ENCODE data around the gene PPP2R2D. TPM values are rescaled to one million over a fixed set of nuclear protein-coding genes. Genes with fewer than 3 reads are reported as not detected.

The PPP2R2D gene
- total RNA-seq: 28.0 and 32.7 TPM in 2 replicates

DNA sequence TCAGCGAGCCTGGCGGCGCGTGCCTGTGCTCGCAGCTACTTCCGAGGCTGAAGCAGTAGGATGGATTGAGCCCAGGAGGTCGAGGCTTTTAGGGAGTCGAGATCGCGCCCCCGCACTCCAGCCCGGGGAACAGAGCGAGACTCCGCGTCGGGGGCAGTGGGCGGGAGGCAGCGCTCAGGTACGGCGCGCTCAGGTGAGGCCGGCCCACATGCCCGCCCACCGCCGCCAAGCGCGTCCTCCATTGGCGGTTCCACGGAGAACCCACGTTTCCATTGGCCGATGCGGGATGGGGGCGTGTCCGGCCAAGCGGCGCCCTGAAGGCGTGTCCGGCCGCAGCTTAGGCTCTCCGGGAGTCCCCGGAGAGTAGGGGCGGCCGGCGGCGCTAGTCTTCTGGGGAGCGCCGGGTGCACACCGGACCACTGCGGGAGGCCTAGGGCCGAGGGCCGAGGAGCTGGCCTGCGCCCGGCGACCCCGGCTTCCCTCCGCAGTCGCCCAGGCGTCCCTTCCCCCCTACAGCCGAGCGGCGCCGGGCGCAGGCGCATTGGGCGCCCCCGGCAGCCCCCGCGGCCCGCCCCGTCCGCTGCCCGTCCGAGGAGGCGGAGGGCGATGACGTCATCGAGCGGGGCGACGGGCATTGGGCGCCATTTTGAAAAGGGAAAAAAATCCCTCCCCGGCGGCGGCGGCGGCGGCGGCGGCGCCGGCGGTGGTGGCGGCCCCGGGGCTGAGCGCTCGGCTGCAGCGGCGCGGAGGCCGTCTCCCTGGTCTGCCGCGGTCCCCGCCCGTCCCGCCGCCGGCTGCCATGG lies at the start of gene PPP2R2D:
Gene PPP2R2D (plus strand): TSS at position 659 of the 803 bp plus-strand sequence. CDS start 141 bp downstream, at position 800.
- intact Hi-C loops (cut with micrococcal nuclease): loop anchor here (1.0 to 2.0 kb wide), 4 partner anchors 81 to 1789 kb away; partner anchors contain the start of gene BNIP3
- TF ChIP-seq, protein P1, sequence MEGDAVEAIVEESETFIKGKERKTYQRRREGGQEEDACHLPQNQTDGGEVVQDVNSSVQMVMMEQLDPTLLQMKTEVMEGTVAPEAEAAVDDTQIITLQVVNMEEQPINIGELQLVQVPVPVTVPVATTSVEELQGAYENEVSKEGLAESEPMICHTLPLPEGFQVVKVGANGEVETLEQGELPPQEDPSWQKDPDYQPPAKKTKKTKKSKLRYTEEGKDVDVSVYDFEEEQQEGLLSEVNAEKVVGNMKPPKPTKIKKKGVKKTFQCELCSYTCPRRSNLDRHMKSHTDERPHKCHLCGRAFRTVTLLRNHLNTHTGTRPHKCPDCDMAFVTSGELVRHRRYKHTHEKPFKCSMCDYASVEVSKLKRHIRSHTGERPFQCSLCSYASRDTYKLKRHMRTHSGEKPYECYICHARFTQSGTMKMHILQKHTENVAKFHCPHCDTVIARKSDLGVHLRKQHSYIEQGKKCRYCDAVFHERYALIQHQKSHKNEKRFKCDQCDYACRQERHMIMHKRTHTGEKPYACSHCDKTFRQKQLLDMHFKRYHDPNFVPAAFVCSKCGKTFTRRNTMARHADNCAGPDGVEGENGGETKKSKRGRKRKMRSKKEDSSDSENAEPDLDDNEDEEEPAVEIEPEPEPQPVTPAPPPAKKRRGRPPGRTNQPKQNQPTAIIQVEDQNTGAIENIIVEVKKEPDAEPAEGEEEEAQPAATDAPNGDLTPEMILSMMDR (IDR thresholded peaks at IDR 0.05): no peak
- H3K4me1 Mint-ChIP-seq: peaks cover 40% of the 10 kb centered on the region
- H3K9me3 Mint-ChIP-seq: no peaks in the 10 kb centered on the region
- POLR2A ChIA-PET: interaction anchor here (0.5 to 1.6 kb wide), 6 partner anchors 13 to 1621 kb away, joined by 3 to 9 read pairs (median 4); partner anchors contain the start of genes BNIP3 and LRRC27
- H3K27ac Mint-ChIP-seq: peak within 1 kb of the TSS; percentile 82
- H3K4me3 Mint-ChIP-seq: peak within 1 kb of the TSS; percentile 89
- ATAC-seq (ENCODE audit: low read depth) (peak; percentile 91), DNase-seq (peak; percentile 96)
- CTCF ChIA-PET: interaction anchor here (2.1 kb wide), 1 partner anchor 15 kb away, joined by 8 read pairs; no protein-coding TSS in a partner anchor
- H3K27me3 Mint-ChIP-seq: peaks cover 6% of the 10 kb centered on the region
- peaks cover 6% of the 10 kb centered on the region for H3K36me3 Mint-ChIP-seq (ENCODE audit: low read depth)

DNA sequence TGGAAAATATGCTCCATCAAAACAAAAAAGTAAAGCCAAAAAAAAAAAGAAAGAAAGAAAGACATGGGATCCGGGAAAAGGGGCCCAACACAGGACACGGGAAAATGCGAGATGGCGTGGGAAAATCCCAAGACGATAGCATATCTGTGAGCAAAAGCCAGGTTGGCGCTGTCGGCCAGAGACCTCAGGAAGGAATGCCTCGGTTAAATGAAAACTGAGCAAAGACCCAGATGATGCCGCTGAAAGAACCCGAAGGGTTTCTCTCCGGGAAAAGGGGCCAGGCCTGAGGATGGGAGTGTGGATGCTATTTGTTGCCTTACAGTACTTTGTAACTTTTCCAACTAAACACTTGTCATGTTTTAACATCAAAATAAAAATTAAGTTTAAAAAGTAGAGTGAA lies 49.5 kb upstream of the PPP2R2D start:
- CTCF ChIA-PET: no interaction called here
- H3K4me3 Mint-ChIP-seq: no peak overlapping the region
- H3K27me3 Mint-ChIP-seq: no peaks in the 10 kb centered on the region
- no peaks in the 10 kb centered on the region for H3K4me1 Mint-ChIP-seq
- DNase-seq: no peak
- no peak overlapping the region for H3K27ac Mint-ChIP-seq
- no peak for ATAC-seq (ENCODE audit: low read depth)
- no peaks in the 10 kb centered on the region for H3K9me3 Mint-ChIP-seq
- H3K36me3 Mint-ChIP-seq (ENCODE audit: low read depth): no peaks in the 10 kb centered on the region
- intact Hi-C loops (cut with micrococcal nuclease): no loop called here
- TF ChIP-seq, protein P1 (IDR thresholded peaks at IDR 0.05): no peak
- POLR2A ChIA-PET: no interaction called here

DNA sequence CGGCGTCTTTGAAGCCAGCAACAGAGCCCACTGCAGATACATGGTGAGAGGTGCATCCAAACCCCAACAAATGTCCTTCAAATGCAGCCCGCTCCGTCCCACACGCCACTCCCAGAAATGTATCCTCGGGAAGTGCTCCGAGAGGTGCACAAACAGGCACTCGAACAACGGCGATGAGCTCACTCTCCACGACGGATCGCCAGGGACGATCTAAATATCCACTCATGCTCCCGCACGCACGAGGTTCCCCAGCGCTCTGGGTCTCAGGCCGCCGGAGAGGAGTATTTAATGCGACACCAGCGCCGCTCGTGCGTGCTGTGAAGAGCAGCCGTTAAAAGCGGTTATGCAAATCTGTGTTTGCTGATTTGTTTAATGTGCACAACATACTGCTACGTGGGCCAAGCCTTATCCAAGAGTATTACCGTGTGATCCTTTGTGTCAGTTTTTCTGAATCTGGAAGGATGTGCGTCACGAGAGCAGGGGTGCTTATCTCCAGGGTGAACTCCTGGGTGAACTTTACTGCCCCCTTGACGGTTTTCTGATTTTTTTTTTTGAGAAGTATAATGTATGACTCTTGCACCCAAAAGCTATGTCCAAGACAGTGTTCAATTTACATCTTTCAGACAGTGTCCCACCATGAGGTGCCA lies 48.5 kb upstream of the PPP2R2D start:
- ChIA-PET CTCF (no interaction called here), POLR2A (no interaction called here)
- no peaks in the 10 kb centered on the region for H3K4me1 Mint-ChIP-seq
- H3K27ac Mint-ChIP-seq: no peak overlapping the region
- TF ChIP-seq, protein P1 (IDR thresholded peaks at IDR 0.05): no peak
- H3K27me3 Mint-ChIP-seq: no peaks in the 10 kb centered on the region
- H3K4me3 Mint-ChIP-seq: no peak overlapping the region
- intact Hi-C loops (cut with micrococcal nuclease): no loop called here
- no peak for ATAC-seq (ENCODE audit: low read depth)
- no peak for DNase-seq
- no peaks in the 10 kb centered on the region for H3K36me3 Mint-ChIP-seq (ENCODE audit: low read depth)
- H3K9me3 Mint-ChIP-seq: no peaks in the 10 kb centered on the region

DNA sequence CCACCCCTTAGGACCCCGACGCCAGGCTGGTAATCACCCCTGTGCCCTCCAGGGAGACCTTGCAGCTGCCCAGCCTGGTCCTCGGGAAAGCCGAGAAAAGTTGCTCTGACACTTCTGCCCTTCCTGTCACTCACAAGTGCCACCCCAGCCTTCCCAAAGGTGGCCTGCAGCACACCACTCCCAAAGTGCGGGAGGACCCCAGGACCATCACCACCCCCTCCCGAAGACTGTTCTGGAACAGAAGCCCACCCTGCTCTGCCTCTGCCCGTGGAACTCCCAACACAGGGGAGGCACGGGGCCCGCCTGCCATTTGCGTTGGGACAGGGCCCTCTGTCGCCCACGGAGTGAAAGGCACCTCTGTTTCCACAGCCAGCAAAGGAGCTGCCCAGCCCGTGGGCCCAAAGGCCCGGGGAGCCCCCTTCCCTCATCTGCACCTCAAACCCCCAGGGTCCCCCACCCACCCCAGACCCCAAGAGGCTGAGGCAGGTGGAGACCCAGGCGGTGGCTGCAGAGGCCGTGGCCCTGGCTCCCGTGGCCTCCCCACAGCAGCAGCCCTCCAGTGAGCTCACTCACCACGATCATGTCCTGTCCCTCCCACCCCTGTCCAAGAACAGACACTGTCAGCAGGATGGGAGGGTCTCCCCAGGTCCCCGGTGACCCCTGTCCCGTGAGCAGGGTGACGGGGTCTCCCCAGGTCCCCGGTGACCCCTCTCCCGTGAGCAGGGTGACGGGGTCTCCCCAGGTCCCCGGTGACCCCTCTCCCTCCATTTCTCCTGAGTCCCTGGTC lies 47.8 kb upstream of the PPP2R2D start:
- ATAC-seq (ENCODE audit: low read depth) (no peak), DNase-seq (no peak)
- POLR2A ChIA-PET: no interaction called here
- Mint-ChIP-seq H3K36me3 (ENCODE audit: low read depth) (no peaks in the 10 kb centered on the region), H3K27ac (no peak overlapping the region), H3K4me3 (no peak overlapping the region), H3K4me1 (no peaks in the 10 kb centered on the region), H3K9me3 (no peaks in the 10 kb centered on the region), H3K27me3 (no peaks in the 10 kb centered on the region)
- TF ChIP-seq, protein P1 (IDR thresholded peaks at IDR 0.05): no peak
- intact Hi-C loops (cut with micrococcal nuclease): no loop called here
- CTCF ChIA-PET: no interaction called here

DNA sequence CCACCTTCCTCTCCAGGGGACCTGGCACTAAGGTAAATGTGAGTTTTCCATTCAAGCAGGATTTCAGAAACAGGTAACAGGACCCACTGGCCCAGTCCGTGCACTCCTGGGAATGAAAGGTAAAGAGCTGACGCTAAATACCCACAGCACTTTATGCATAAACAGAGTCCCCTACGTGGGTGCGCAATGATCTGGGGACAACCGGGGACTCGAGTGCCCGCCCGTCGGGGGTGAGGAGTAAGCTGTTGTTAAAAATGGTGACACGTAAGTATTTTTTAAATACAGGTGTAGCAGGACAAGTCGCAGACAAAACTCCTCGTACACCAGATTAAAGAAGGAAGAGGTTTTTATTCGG lies 47.2 kb upstream of the PPP2R2D start:
- H3K4me3 Mint-ChIP-seq: no peak overlapping the region
- TF ChIP-seq, protein P1 (IDR thresholded peaks at IDR 0.05): no peak
- peaks cover 3% of the 10 kb centered on the region for H3K27me3 Mint-ChIP-seq
- DNase-seq (no peak), ATAC-seq (ENCODE audit: low read depth) (no peak)
- H3K9me3 Mint-ChIP-seq: no peaks in the 10 kb centered on the region
- POLR2A ChIA-PET: no interaction called here
- no peaks in the 10 kb centered on the region for H3K4me1 Mint-ChIP-seq
- no peak overlapping the region for H3K27ac Mint-ChIP-seq
- no peaks in the 10 kb centered on the region for H3K36me3 Mint-ChIP-seq (ENCODE audit: low read depth)
- CTCF ChIA-PET: no interaction called here
- intact Hi-C loops (cut with micrococcal nuclease): no loop called here

Measured in activated B cell treated with CpG ODN at 0.5 μM for 24 hours (primary cell).